ENCODE data around the gene LHX5. TPM values are rescaled to one million over a fixed set of nuclear protein-coding genes. Genes with fewer than 3 reads are reported as not detected.
"Not testable (repeated sequence)": the region's sequence is repeated elsewhere in the genome, so short reads cannot be mapped to it uniquely, and the experiment has no call there.

Gene LHX5
- not detected for total RNA-seq

- CTCF ChIA-PET = interaction anchor here (1.2 kb wide), 1 partner anchor 11 kb away, joined by 3 read pairs; no protein-coding TSS in a partner anchor
- POLR2A ChIA-PET = no interaction called here
Observed at GRCh38 chr12:113471619-113472171, at the start of gene LHX5. Gene LHX5 (minus strand): TSS chr12:113471871. CDS start chr12:113471498, 373 bp downstream.

- ChIA-PET CTCF (no interaction called here), POLR2A (no interaction called here)
Observed at GRCh38 chr12:113519464-113520307, 48.0 kb upstream of the LHX5 start.

- POLR2A ChIA-PET = no interaction called here
- CTCF ChIA-PET = no interaction called here
Observed at GRCh38 chr12:113515082-113515856, 43.6 kb upstream of the LHX5 start.

- CTCF ChIA-PET = no interaction called here
- POLR2A ChIA-PET = no interaction called here
Observed at GRCh38 chr12:113514602-113515001, 42.9 kb upstream of the LHX5 start.

- CTCF ChIA-PET = no interaction called here
Observed at GRCh38 chr12:113512568-113512967, 40.9 kb upstream of the LHX5 start.

GRCh38 chr12:113506867-113507266 is 35.2 kb upstream of the LHX5 start:
- CTCF ChIA-PET = no interaction called here
- POLR2A ChIA-PET = no interaction called here

More at GRCh38 chr12:113512568-113512967, 40.9 kb upstream of the LHX5 start:
- POLR2A ChIA-PET = no interaction called here

- ChIA-PET CTCF (no interaction called here), POLR2A (no interaction called here)
Observed at GRCh38 chr12:113505941-113506340, 34.3 kb upstream of the LHX5 start.

- CTCF ChIA-PET = no interaction called here
- POLR2A ChIA-PET = no interaction called here
Observed at GRCh38 chr12:113504917-113505316, 33.2 kb upstream of the LHX5 start.

GRCh38 chr12:113500782-113501311 is 29.2 kb upstream of the LHX5 start:
- ChIA-PET POLR2A (no interaction called here), CTCF (no interaction called here)

GRCh38 chr12:113500306-113500675 is 28.6 kb upstream of the LHX5 start:
- POLR2A ChIA-PET = no interaction called here
- CTCF ChIA-PET = no interaction called here

- CTCF ChIA-PET = no interaction called here
Observed at GRCh38 chr12:113498490-113498889, 26.8 kb upstream of the LHX5 start.

GRCh38 chr12:113497693-113498092 is 26.0 kb upstream of the LHX5 start:
- POLR2A ChIA-PET = no interaction called here

More at GRCh38 chr12:113498490-113498889, 26.8 kb upstream of the LHX5 start:
- POLR2A ChIA-PET = no interaction called here

GRCh38 chr12:113495941-113496340 is 24.3 kb upstream of the LHX5 start:
- POLR2A ChIA-PET, CTCF ChIA-PET: not testable (repeated sequence)

More at GRCh38 chr12:113497693-113498092, 26.0 kb upstream of the LHX5 start:
- CTCF ChIA-PET = no interaction called here

GRCh38 chr12:113488322-113488721 is 16.7 kb upstream of the LHX5 start:
- POLR2A ChIA-PET = no interaction called here
- CTCF ChIA-PET = no interaction called here

GRCh38 chr12:113486722-113487121 is 15.1 kb upstream of the LHX5 start:
- POLR2A ChIA-PET = no interaction called here
- CTCF ChIA-PET = no interaction called here

GRCh38 chr12:113485330-113485729 is 13.7 kb upstream of the LHX5 start:
- ChIA-PET POLR2A (no interaction called here), CTCF (no interaction called here)

- ChIA-PET POLR2A (no interaction called here), CTCF (interaction anchor here (1.0 kb wide), 1 partner anchor 10 kb away, joined by 3 read pairs; the partner anchor contains the start of gene LHX5)
Observed at GRCh38 chr12:113482334-113482733, 10.7 kb upstream of the LHX5 start.

- CTCF ChIA-PET = no interaction called here
- POLR2A ChIA-PET = no interaction called here
Observed at GRCh38 chr12:113480336-113480971, 8.8 kb upstream of the LHX5 start.

GRCh38 chr12:113479590-113480335 is 8.1 kb upstream of the LHX5 start:
- ChIA-PET CTCF (no interaction called here), POLR2A (no interaction called here)

- CTCF ChIA-PET = no interaction called here
- POLR2A ChIA-PET = no interaction called here
Observed at GRCh38 chr12:113479216-113479589, 7.5 kb upstream of the LHX5 start.
